Nephron (organoid): ENCODE data around the gene HBZ.

Source experiments
- H3K27ac Mint-ChIP-seq, 3 experiments: 2 replicates each; pipeline ENCODE4 v1.8.0; 2020; ENCODE audit warnings: mixed read lengths in 3 of 3, mild to moderate bottlenecking in 2 of 3, moderate library complexity in 1 of 3
- H3K27me3 Mint-ChIP-seq: 2 replicates; pipeline ENCODE4 v1.8.0; 2021; ENCODE audit warnings: low read depth, mild to moderate bottlenecking, moderate library complexity, mixed read lengths
- H3K36me3 Mint-ChIP-seq: 2 replicates; pipeline ENCODE4 v1.8.0; 2020; ENCODE audit warnings: low read depth, mixed read lengths
- H3K4me1 Mint-ChIP-seq: 2 replicates; pipeline ENCODE4 v1.8.0; 2020; ENCODE audit warnings: mixed read lengths
- H3K4me3 Mint-ChIP-seq, 3 experiments: 2 replicates each; pipeline ENCODE4 v1.8.0; 2020; ENCODE audit warnings: mild to moderate bottlenecking in 3 of 3, mixed read lengths in 3 of 3, moderate library complexity in 2 of 3
- H3K9me3 Mint-ChIP-seq: 2 replicates; pipeline ENCODE4 v1.8.0; 2020; ENCODE audit warnings: mixed read lengths
- CTCF ChIP-seq, 3 experiments: fragments of 200-600 bp; sonication (generic); IDR thresholded peaks; one replicate each; pipeline ENCODE4 v1.5.0; 2021; ENCODE audit warnings: antibody characterized with exemption in 3 of 3; ENCODE audit not compliant: unreplicated experiment in 3 of 3

Gene HBZ

GRCh38 chr16:152141-153128 lies at the start of gene HBZ:
Gene HBZ (plus strand): TSS chr16:152644. CDS start chr16:152910, 266 bp downstream.
- Mint-ChIP-seq H3K27me3 (peaks cover 66% of the 10 kb centered on the region), H3K9me3 (no peaks in the 10 kb centered on the region), H3K27ac (no peak within 1 kb of the TSS), H3K4me3 (peak within 1 kb of the TSS; percentile 51 to 64 (median 53)), H3K36me3 (no peaks in the 10 kb centered on the region), H3K4me1 (peaks cover 7% of the 10 kb centered on the region)
- no peak for TF ChIP-seq CTCF (IDR thresholded peaks at IDR 0.05; ENCODE audit: unreplicated experiment in 3 of 3)

- Mint-ChIP-seq H3K4me3 (no peak overlapping the region), H3K27ac (no peak overlapping the region), H3K36me3 (peaks cover 16% of the 10 kb centered on the region), H3K9me3 (no peaks in the 10 kb centered on the region), H3K27me3 (no peaks in the 10 kb centered on the region), H3K4me1 (peaks cover 13% of the 10 kb centered on the region)
- TF ChIP-seq CTCF (IDR thresholded peaks at IDR 0.05; ENCODE audit: unreplicated experiment in 3 of 3) = no peak
Observed at GRCh38 chr16:104355-104754, 48.1 kb upstream of the HBZ start.

GRCh38 chr16:104928-105327 lies 47.5 kb upstream of the HBZ start:
- no peak for TF ChIP-seq CTCF (IDR thresholded peaks at IDR 0.05; ENCODE audit: unreplicated experiment in 3 of 3)
- Mint-ChIP-seq H3K36me3 (peaks cover 21% of the 10 kb centered on the region), H3K27me3 (no peaks in the 10 kb centered on the region), H3K4me3 (no peak overlapping the region), H3K27ac (no peak overlapping the region), H3K9me3 (no peaks in the 10 kb centered on the region), H3K4me1 (peaks cover 13% of the 10 kb centered on the region)

GRCh38 chr16:105521-105920 lies 46.9 kb upstream of the HBZ start:
- no peaks in the 10 kb centered on the region for H3K27me3 Mint-ChIP-seq
- peaks cover 21% of the 10 kb centered on the region for H3K36me3 Mint-ChIP-seq
- H3K9me3 Mint-ChIP-seq = no peaks in the 10 kb centered on the region
- H3K4me1 Mint-ChIP-seq = peaks cover 13% of the 10 kb centered on the region
- TF ChIP-seq CTCF (IDR thresholded peaks at IDR 0.05; ENCODE audit: unreplicated experiment in 3 of 3) = no peak
- H3K4me3 Mint-ChIP-seq = no peak overlapping the region
- H3K27ac Mint-ChIP-seq = no peak overlapping the region

- H3K4me3 Mint-ChIP-seq = no peak overlapping the region
- H3K27me3 Mint-ChIP-seq = no peaks in the 10 kb centered on the region
Observed at GRCh38 chr16:106623-107324, 45.7 kb upstream of the HBZ start.

More at GRCh38 chr16:106623-107324, 45.7 kb upstream of the HBZ start:
- Mint-ChIP-seq H3K27ac (no peak overlapping the region), H3K4me1 (peaks cover 11% of the 10 kb centered on the region), H3K9me3 (no peaks in the 10 kb centered on the region), H3K36me3 (peaks cover 24% of the 10 kb centered on the region)
- peak; percentile 73 to 79 (median 77) for TF ChIP-seq CTCF (IDR thresholded peaks at IDR 0.05; ENCODE audit: unreplicated experiment in 3 of 3)
